GM23248 (cell line): ENCODE data around the gene MEGF9. TPM values are rescaled to one million over a fixed set of nuclear protein-coding genes. Genes with fewer than 3 reads are reported as not detected.

Experiments used
- DNase-seq: peaks from one replicate; pipeline ENCODE4 v3.0.0-alpha.2; 2015
- H2AFZ ChIP-seq: fragments of 200-600 bp; sonication (generic); 2 replicates; pipeline ENCODE4 v1.6.1; 2016; ENCODE audit warnings: antibody characterized with exemption
- H3F3A ChIP-seq: fragments of 200-600 bp; sonication (generic); 2 replicates; pipeline ENCODE4 v1.6.1; 2016; ENCODE audit warnings: mild to moderate bottlenecking, antibody characterized with exemption, mixed run types; ENCODE audit not compliant: insufficient read depth
- H3K27ac ChIP-seq: fragments of 200-600 bp; sonication (generic); 2 replicates; pipeline ENCODE4 v1.5.1; 2016; ENCODE audit warnings: mild to moderate bottlenecking
- H3K27me3 ChIP-seq: fragments of 200-600 bp; sonication (generic); replicated peaks from 2 replicates; pipeline ENCODE4 v1.6.1; 2016; ENCODE audit warnings: mild to moderate bottlenecking; ENCODE audit not compliant: insufficient read depth
- H3K36me3 ChIP-seq: fragments of 200-600 bp; sonication (generic); 2 replicates; pipeline ENCODE4 v1.6.1; 2016; ENCODE audit warnings: low read depth, mild to moderate bottlenecking
- H3K4me1 ChIP-seq: fragments of 200-600 bp; sonication (generic); 2 replicates; pipeline ENCODE4 v1.6.1; 2016; ENCODE audit warnings: mild to moderate bottlenecking; ENCODE audit not compliant: insufficient read depth
- H3K4me2 ChIP-seq: fragments of 200-600 bp; sonication (generic); one replicate; pipeline ENCODE4 v1.6.1; 2016; ENCODE audit warnings: mild to moderate bottlenecking; ENCODE audit not compliant: unreplicated experiment
- H3K4me3 ChIP-seq: fragments of 200-600 bp; sonication (generic); 2 replicates; pipeline ENCODE4 v1.5.1; 2016; ENCODE audit warnings: mild to moderate bottlenecking
- H3K79me2 ChIP-seq: fragments of 200-600 bp; sonication (generic); 2 replicates; pipeline ENCODE4 v1.6.1; 2016; ENCODE audit warnings: mild to moderate bottlenecking; ENCODE audit not compliant: insufficient read depth
- H3K9ac ChIP-seq: fragments of 200-600 bp; sonication (generic); 2 replicates; pipeline ENCODE4 v1.6.1; 2016; ENCODE audit warnings: mild to moderate bottlenecking
- H3K9me2 ChIP-seq: fragments of 200-600 bp; sonication (generic); 2 replicates; pipeline ENCODE4 v1.6.1; 2016; ENCODE audit warnings: mixed run types, mild to moderate bottlenecking, moderate library complexity; ENCODE audit not compliant: insufficient read depth
- H3K9me3 ChIP-seq: fragments of 200-600 bp; sonication (generic); one replicate; pipeline ENCODE4 v1.6.1; 2017; ENCODE audit warnings: low read depth
- H4K20me1 ChIP-seq: fragments of 200-600 bp; sonication (generic); 2 replicates; pipeline ENCODE4 v1.6.0; 2016; ENCODE audit not compliant: insufficient read depth
- EZH2 ChIP-seq: fragments of 200-600 bp; sonication (generic); IDR thresholded peaks from 2 replicates; pipeline ENCODE4 v1.6.1; 2018; ENCODE audit warnings: antibody characterized with exemption, mild to moderate bottlenecking; ENCODE audit not compliant: insufficient read depth, poor library complexity, severe bottlenecking
- EZH2phosphoT487 ChIP-seq: fragments of 200-600 bp; sonication (generic); IDR thresholded peaks from 2 replicates; pipeline ENCODE4 v1.6.1; 2018; ENCODE audit warnings: antibody characterized with exemption, moderate library complexity, mild to moderate bottlenecking, low read depth; ENCODE audit not compliant: insufficient read depth
- WGBS, 2 experiments: methylation state at CpG; one replicate each; pipeline ENCODE4 v1.1.6; 2015 to 2017; ENCODE audit warnings: low lambda C conversion rate in 2 of 2, low coverage in 1 of 2; ENCODE audit errors: missing lambda C conversion rate in 2 of 2; 5-methylcytosine and 5-hydroxymethylcytosine counted together
- in situ Hi-C: fragments of 300-500 bp; cut with MboI; formaldehyde crosslinking; loops from 2 replicates; pipeline ENCODE4 v1.15.0; 2020
- polyA plus RNA-seq: library from polyadenylated mRNA; unstranded; fragments of >200 nt; fragmentation: Nextera tagmentation; extraction: Ambion mirVana; gene quantifications from 2 replicates; pipeline ENCODE4 v1.2.1, GENCODE V29; 2016
- total RNA-seq: library from RNA; depleted of rRNA; stranded (reverse); fragments of >200 nt; shearing (Covaris generic); gene quantifications from 2 replicates; pipeline ENCODE4 v1.2.3, GENCODE V29; 2014

The MEGF9 gene
- total and polyA plus RNA-seq, 2 experiments from 2014 or later: 2.1 to 3.8 TPM

- no peaks in the 10 kb centered on the region for H4K20me1 ChIP-seq
- no peaks in the 10 kb centered on the region for H3K27me3 ChIP-seq
- no peaks in the 10 kb centered on the region for H3K79me2 ChIP-seq
- H3K4me3 ChIP-seq: no peak overlapping the region
- H2AFZ ChIP-seq: no peak overlapping the region
- H3K9ac ChIP-seq: no peak overlapping the region
- TF ChIP-seq EZH2: no peak
- TF ChIP-seq EZH2phosphoT487: no peak
- WGBS, 2 experiments: 65 to 66% methylated on average over 8 of the region's 8 CpGs
- no peak overlapping the region for H3K27ac ChIP-seq
- DNase-seq: no peak
- no peaks in the 10 kb centered on the region for H3K9me2 ChIP-seq
- H3K4me2 ChIP-seq: no peak overlapping the region
- H3F3A ChIP-seq: no peaks in the 10 kb centered on the region
- H3K4me1 ChIP-seq: no peaks in the 10 kb centered on the region
- no peaks in the 10 kb centered on the region for H3K36me3 ChIP-seq
- in situ Hi-C loops: loop anchor here (10.0 kb wide), 1 partner anchor 57 kb away; no protein-coding TSS in a partner anchor
- no peaks in the 10 kb centered on the region for H3K9me3 ChIP-seq
Observed at GRCh38 chr9:120592210-120592609, 122.1 kb downstream of the MEGF9 start.

- H3K9me2 ChIP-seq: no peaks in the 10 kb centered on the region
- no peak overlapping the region for H3K4me3 ChIP-seq
- H3K79me2 ChIP-seq: no peaks in the 10 kb centered on the region
- no peak overlapping the region for H2AFZ ChIP-seq
- H3K27me3 ChIP-seq: no peaks in the 10 kb centered on the region
- 50 to 71% methylated on average over 1 of the region's 1 CpG for WGBS, 2 experiments
- peaks cover 10% of the 10 kb centered on the region for H3K4me1 ChIP-seq
- H4K20me1 ChIP-seq: no peaks in the 10 kb centered on the region
- no peaks in the 10 kb centered on the region for H3K36me3 ChIP-seq
- in situ Hi-C loops: no loop called here
- no peak for DNase-seq
- no peak for TF ChIP-seq EZH2
- no peak for TF ChIP-seq EZH2phosphoT487
- no peak overlapping the region for H3K4me2 ChIP-seq
- H3K9me3 ChIP-seq: no peaks in the 10 kb centered on the region
- no peaks in the 10 kb centered on the region for H3F3A ChIP-seq
- no peak overlapping the region for H3K9ac ChIP-seq
- H3K27ac ChIP-seq: no peak overlapping the region
Observed at GRCh38 chr9:120587328-120587727, 126.9 kb downstream of the MEGF9 start.

- peak overlapping the region; percentile 35; the same call in 1 of the 2 replicates for H2AFZ ChIP-seq
- WGBS, 2 experiments: 68 to 75% methylated on average over 3 of the region's 3 CpGs
- H3F3A ChIP-seq: no peaks in the 10 kb centered on the region
- peak; percentile 77 for DNase-seq
- H3K27me3 ChIP-seq: no peaks in the 10 kb centered on the region
- no peak overlapping the region for H3K9ac ChIP-seq
- H4K20me1 ChIP-seq: no peaks in the 10 kb centered on the region
- H3K9me2 ChIP-seq: no peaks in the 10 kb centered on the region
- no peaks in the 10 kb centered on the region for H3K9me3 ChIP-seq
- H3K4me1 ChIP-seq: peaks cover 17% of the 10 kb centered on the region
- H3K36me3 ChIP-seq: no peaks in the 10 kb centered on the region
- in situ Hi-C loops: no loop called here
- H3K4me2 ChIP-seq: peak overlapping the region; percentile 9
- H3K4me3 ChIP-seq: no peak overlapping the region
- TF ChIP-seq EZH2: no peak
- TF ChIP-seq EZH2phosphoT487: no peak
- H3K79me2 ChIP-seq: peaks cover 10% of the 10 kb centered on the region
- H3K27ac ChIP-seq: peak overlapping the region; percentile 57
Observed at GRCh38 chr9:120583958-120584369, 130.3 kb downstream of the MEGF9 start.

- Histone ChIP-seq H3F3A (no peaks in the 10 kb centered on the region), H3K4me1 (peaks cover 20% of the 10 kb centered on the region), H3K4me2 (peak within 1 kb of the TSS; percentile 86), H3K9ac (peak within 1 kb of the TSS; percentile 92), H3K4me3 (peak within 1 kb of the TSS; percentile 94), H4K20me1 (no peaks in the 10 kb centered on the region), H3K27ac (peak within 1 kb of the TSS; percentile 55), H2AFZ (peak within 1 kb of the TSS; percentile 100), H3K27me3 (no peaks in the 10 kb centered on the region), H3K9me2 (no peaks in the 10 kb centered on the region), H3K9me3 (no peaks in the 10 kb centered on the region), H3K79me2 (peaks cover 46% of the 10 kb centered on the region), H3K36me3 (no peaks in the 10 kb centered on the region)
- WGBS, 2 experiments: 13 to 14% methylated on average over 28 to 33 of the region's 33 CpGs
- DNase-seq: peak; percentile 99
- in situ Hi-C loops: no loop called here
- TF ChIP-seq EZH2phosphoT487 (no peak), EZH2 (no peak)
Observed at GRCh38 chr9:120580051-120580896, 134.0 kb downstream of the MEGF9 start, which contains the start of gene CDK5RAP2. Gene CDK5RAP2, minus strand, starts transcription at chr9:120580167. Its CDS starts 189 bp downstream, at chr9:120579978.
